ENCODE results near the gene CTSS.
"Not testable (repeated sequence)": the region's sequence is repeated elsewhere in the genome, so short reads cannot be mapped to it uniquely, and the experiment has no call there.

Gene CTSS

GRCh38 chr1:150775276-150775675 lies 9.7 kb upstream of the CTSS start:
- no peak for DNase-seq

DNA sequence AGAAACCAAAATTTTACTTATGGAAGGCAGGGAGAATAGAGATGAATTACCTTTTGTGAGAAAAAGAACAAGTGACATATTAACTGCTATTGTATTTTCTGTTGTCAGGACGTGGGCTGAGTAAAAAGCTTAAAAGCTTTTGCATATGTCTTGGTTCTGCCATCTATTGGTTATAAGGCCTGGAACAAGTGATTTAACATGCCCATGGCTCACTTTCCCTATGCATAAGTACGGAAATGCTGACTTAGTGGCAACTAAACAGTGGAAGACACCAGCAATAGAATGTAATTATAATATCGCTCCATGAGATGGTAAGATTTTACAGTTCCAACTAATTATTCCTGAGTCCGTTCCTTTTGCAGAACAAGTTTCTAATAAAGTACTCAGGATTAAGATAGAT lies 6.7 kb upstream of the CTSS start:
- no peak for DNase-seq

GRCh38 chr1:150767704-150768103 lies 2.1 kb upstream of the CTSS start:
- not testable (repeated sequence) for DNase-seq

GRCh38 chr1:150765977-150766301 lies 361 bp upstream of the CTSS start:
- DNase-seq, result not testable (repeated sequence)

- DNase-seq, result peak; percentile 70
Measured at GRCh38 chr1:150764617-150765101, 919 bp downstream of the CTSS start.

DNA sequence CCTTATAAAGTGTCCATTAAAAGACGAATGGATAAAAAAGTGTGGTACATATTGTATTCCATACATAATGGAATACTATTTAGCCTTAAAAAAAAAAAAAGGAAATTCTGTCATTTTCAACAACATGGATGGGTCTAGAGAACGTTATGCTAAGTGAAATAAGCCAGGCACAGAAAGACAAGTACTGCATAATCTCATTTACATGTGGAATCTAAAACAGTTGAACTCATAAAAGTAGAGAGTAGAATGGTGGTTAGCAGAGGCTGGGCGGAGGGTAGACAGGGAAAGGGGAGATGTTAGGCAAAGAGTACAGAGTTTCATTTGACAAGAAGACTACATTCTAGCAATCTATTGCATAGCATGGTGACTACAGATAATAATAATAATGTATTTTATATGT lies 2.6 kb downstream of the CTSS start:
- no peak for DNase-seq

GRCh38 chr1:150762552-150762951 lies 3.0 kb downstream of the CTSS start:
- no peak for DNase-seq

DNA sequence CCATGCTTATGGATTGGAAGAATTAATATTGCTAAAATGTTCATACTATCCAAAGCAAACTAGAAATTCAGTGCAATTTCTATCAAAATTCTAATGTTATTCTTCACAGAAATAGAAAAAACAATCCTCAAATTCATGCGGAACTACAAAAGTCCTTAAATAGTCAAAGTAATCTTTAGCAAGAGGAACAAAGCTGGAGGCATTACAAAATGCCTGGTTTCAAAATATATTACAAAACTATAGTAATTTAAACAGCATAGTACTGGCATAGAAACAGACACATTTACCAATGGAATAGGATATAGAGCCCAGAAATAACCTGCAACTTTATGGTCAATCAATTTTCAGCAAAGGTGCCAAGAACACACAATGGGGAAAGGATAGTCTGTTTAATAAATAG lies 3.8 kb downstream of the CTSS start:
- no peak for DNase-seq

DNA sequence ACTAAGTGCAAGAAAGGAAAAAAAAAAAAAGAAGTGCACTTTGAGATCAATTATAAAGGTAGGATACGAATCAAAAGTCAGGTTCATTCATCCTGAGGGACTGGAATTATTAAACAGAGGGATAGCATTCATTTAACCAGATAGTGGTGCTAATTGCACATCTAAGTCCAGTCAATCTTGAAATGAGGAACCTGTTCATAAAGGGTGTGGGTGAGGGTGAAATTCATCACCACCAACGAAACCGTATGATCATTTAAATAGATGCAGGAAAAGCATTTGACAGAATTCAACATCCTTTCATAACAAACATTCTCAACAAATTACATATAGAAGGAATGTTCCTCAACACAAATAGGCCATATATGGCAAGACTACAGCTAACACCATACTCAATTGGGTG lies 5.6 kb downstream of the CTSS start:
- DNase-seq, result peak; percentile 5

- DNase-seq, result no peak
Measured at GRCh38 chr1:150753416-150753815, 12.2 kb downstream of the CTSS start.

DNA sequence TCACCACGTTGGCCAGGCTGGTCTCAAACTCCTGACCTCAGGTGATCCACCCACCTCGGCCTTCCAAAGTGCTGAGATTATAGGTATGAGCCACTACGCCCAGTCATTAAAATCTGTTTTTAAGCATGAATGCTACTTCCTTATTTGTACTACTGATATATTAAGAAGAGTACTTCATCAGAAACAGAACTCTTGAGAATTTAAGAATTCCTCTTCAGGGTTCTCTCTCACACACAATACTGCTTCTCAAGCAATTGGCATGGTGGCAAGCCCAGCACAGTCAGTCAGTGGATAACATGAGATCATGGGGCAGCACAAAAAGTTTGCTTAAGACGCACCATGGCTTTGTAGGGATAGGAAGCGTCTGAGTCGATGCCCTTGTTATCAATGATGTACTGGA lies 14.1 kb downstream of the CTSS start:
- no peak for DNase-seq

GRCh38 chr1:150749720-150750311 lies 15.8 kb downstream of the CTSS start:
- DNase-seq, result no peak

- DNase-seq, result no peak
Measured at GRCh38 chr1:150748878-150749719, 16.5 kb downstream of the CTSS start.

DNA sequence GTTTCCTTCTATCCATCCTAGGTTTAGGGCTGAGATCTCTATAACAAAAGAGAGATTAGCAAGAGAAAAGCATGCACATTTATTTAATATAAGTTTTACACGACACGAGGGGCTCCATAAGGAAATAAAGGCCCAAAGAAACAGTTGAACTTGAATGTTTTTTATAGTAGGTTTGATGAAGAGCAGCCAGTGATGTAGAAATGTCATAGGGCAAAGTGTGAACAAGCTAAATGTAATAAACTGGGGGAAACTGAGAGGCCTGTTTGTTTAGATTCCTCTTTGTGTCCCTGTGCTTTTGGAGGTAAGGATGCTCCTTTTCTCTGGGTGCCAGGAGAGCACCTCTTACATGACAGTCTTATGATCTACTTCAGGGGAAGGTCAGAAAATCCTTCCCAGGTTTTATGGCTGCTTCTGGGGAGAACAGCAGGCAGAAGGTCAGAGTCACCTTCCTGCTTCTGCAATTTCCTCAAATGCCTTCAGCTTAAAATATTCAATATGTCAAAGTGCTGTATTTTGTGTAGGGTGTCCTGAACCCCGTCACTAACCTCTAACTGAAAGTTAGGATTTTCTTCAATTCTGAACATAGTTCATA lies 35.4 kb downstream of the CTSS start:
- no peak for DNase-seq

DNA sequence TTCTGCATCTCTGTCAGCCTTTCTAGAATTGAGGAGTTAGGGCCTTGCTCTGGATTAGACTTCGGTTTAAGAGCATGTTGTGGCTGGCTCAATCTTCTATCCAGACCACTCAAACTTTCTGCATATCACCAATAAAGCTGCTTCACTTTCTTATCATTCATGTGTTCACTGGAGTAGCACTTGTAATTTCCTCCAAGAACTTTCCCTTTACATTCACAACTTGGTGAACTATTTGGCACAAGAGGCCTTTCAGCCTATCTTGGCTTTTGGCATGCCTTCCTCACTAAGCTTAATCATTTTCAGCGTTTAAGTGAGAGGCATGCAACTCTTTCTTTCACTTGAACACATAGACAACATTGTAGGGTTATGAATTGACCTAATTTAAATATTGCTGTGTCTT lies 41.2 kb downstream of the CTSS start:
- no peak for DNase-seq

DNA sequence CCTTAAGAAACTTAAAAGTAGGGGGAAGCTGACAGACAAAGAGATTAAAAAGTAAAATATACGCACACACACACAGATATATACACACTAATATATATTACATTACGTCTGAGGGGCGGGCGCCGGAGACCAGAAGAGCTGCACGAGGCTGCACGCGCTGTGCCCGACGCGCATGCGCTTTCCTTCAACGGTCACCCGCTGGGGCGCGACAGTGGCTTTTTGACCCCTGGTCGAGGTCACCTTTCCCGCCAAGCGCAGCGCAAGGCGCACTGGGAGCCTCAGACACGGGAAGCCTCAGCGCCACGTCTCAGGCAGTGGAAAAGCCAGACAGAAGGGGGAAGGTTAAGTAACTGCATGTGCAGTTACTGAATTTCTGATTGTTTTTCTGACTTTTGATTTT lies 44.9 kb downstream of the CTSS start, which contains the start of gene HORMAD1:
HORMAD1 (minus strand) TSS at position 193 of the 400 bp plus-strand sequence. CDS start 1,390 bp downstream, outside the sequence.
- DNase-seq, result no peak

DNA sequence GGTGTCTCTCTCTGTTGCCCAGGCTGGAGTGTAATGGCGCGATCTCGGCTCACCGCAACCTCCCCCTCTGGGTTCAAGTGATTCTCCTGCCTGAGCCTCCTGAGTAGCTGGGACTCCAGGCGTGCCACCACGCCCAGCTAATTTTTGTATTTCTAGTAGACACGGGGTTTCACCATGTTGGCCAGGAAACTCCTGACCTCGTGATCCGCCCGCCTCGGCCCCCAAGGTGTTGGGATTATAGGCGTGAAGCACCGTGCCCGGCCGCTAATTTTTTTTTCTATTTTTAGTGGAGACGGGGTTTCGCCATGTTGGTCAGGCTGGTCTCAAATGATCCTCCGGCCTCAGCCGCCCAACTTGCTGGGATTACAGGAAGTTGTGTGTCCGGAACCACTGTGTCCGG lies 45.5 kb downstream of the CTSS start:
- no peak for DNase-seq

GRCh38 chr1:150718225-150718891 lies 47.2 kb downstream of the CTSS start:
- DNase-seq, result no peak

GRCh38 chr1:150709031-150709430 lies 56.5 kb downstream of the CTSS start:
- DNase-seq, result not testable (repeated sequence)

GRCh38 chr1:150708595-150708994 lies 57.0 kb downstream of the CTSS start:
- DNase-seq, result no peak

DNA sequence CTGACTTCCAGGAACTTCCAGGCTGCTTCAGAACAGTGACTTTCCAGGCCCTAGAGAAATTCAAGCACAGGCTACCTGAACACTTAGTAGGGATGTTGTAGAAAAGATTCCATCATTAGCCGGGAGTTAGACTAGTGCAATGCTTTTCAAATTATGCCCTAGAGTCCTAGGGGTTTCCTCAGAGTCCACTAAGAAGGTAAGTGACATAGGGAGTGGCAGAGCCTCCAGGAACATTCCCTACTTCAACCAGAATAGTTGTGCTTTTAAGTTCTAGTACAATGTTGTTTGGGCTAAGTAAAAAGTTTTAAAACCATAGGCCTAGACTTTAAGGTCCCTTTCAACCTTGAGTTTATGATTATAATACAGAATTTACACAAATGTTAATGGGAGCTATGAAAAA lies 59.5 kb downstream of the CTSS start:
- no peak for DNase-seq

DNA sequence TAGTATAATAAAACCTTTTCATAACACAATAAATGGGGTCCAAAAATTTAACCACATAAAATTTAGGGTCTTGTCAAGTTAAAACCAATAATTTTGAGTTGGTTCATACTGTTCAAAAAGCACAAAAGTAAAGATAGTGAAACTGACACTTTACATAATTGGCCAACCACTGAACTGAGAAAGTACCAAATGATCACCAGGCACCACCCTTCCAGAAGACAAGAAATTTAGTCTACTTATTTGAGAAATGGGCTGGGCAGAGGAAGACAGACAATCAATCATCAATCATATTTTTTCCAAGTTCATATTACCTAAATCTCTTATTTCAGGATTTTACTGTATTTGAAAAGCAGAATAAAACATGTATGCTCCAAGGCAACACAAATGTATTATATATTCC lies 62.2 kb downstream of the CTSS start:
- DNase-seq, result no peak

Measured in fibroblast of skin of scalp (primary cell).